ENCODE data around the gene HECTD3. TPM values are rescaled to one million over a fixed set of nuclear protein-coding genes. Genes with fewer than 3 reads are reported as not detected.
"Not testable (repeated sequence)": the region's sequence is repeated elsewhere in the genome, so short reads cannot be mapped to it uniquely, and the experiment has no call there.

The HECTD3 gene
- total RNA-seq, 1 donor from 2014 or later = 32.3 TPM

GRCh38 chr1:44994309-44994898 lies 16.7 kb downstream of the HECTD3 start:
- intact Hi-C loops (cut with micrococcal nuclease) = no loop called here

GRCh38 chr1:44988531-44989156 lies 22.5 kb downstream of the HECTD3 start:
- intact Hi-C loops (cut with micrococcal nuclease) = no loop called here

GRCh38 chr1:44985747-44986359 lies 25.3 kb downstream of the HECTD3 start:
- intact Hi-C loops (cut with micrococcal nuclease) = loop anchor here (1.0 to 2.0 kb wide), 6 partner anchors 26 to 505 kb away; partner anchors contain the start of genes TESK2 and UROD

- intact Hi-C loops (cut with micrococcal nuclease) = not testable (repeated sequence)
Measured at GRCh38 chr1:44977372-44977771, 33.8 kb downstream of the HECTD3 start.

GRCh38 chr1:44976252-44976651 lies 34.9 kb downstream of the HECTD3 start:
- intact Hi-C loops (cut with micrococcal nuclease) = no loop called here

- intact Hi-C loops (cut with micrococcal nuclease) = no loop called here
Measured at GRCh38 chr1:44973645-44974044, 37.5 kb downstream of the HECTD3 start.

GRCh38 chr1:44970317-44970716 lies 40.8 kb downstream of the HECTD3 start:
- intact Hi-C loops (cut with micrococcal nuclease) = no loop called here

GRCh38 chr1:44964396-44964795 lies 46.7 kb downstream of the HECTD3 start:
- intact Hi-C loops (cut with micrococcal nuclease) = no loop called here

- intact Hi-C loops (cut with micrococcal nuclease) = no loop called here
Measured at GRCh38 chr1:44962729-44963128, 48.4 kb downstream of the HECTD3 start.

- intact Hi-C loops (cut with micrococcal nuclease) = not testable (repeated sequence)
Measured at GRCh38 chr1:44962022-44962421, 49.1 kb downstream of the HECTD3 start.

GRCh38 chr1:44957566-44957965 lies 53.6 kb downstream of the HECTD3 start:
- intact Hi-C loops (cut with micrococcal nuclease) = not testable (repeated sequence)

GRCh38 chr1:44956077-44956476 lies 55.0 kb downstream of the HECTD3 start:
- intact Hi-C loops (cut with micrococcal nuclease) = not testable (repeated sequence)

Other genes with a start within 250 kb of the HECTD3 start
- gene RPS8, start 235.8 kb downstream of the HECTD3 start, total RNA-seq = 2,139 and 2,183 TPM in 2 replicates
- 0.55 TPM in 2 replicates for gene BEST4, start 223.2 kb downstream of the HECTD3 start, total RNA-seq
- 74.1 and 77.8 TPM in 2 replicates for gene PLK3, start 210.9 kb downstream of the HECTD3 start, total RNA-seq
- gene DYNLT4, start 204.0 kb downstream of the HECTD3 start, total RNA-seq = 0.34 and 0.73 TPM in 2 replicates
- 8.8 and 9.7 TPM in 2 replicates for gene BTBD19, start 202.8 kb downstream of the HECTD3 start, total RNA-seq
- 0.84 and 1.1 TPM in 2 replicates for gene PTCH2, start 168.1 kb downstream of the HECTD3 start, total RNA-seq
- 27.9 and 29.6 TPM in 2 replicates for gene EIF2B3, start 24.7 kb downstream of the HECTD3 start, total RNA-seq
- 62.1 and 64.5 TPM in 2 replicates for gene UROD, start 930 bp upstream of the HECTD3 start, total RNA-seq
- gene ZSWIM5, start 195.3 kb upstream of the HECTD3 start, total RNA-seq = 0.07 TPM in 2 replicates